Uterus (tissue), 2 donors: ENCODE results near the gene PHPT1.

ENCODE experiments used
- CTCF ChIP-seq, 4 experiments: fragments of 200-600 bp in 2 of 4; fragments of 450-650 bp in 2 of 4; sonication (generic) in 2 of 4; IDR thresholded peaks; one replicate each; pipeline ENCODE4 v1.5.1; 2016 to 2019; ENCODE audit warnings: antibody characterized with exemption in 4 of 4, mild to moderate bottlenecking in 2 of 4, moderate library complexity in 1 of 4
- POLR2A ChIP-seq, 2 donors: fragments of 450-650 bp; IDR thresholded peaks; one replicate each; pipeline ENCODE4 v1.6.1; 2016; ENCODE audit warnings: antibody characterized with exemption in 2 of 2, mild to moderate bottlenecking in 1 of 2, moderate library complexity in 1 of 2

GRCh38 chr9:136885950-136886578 lies 36.9 kb downstream of the PHPT1 start, which contains the start of gene TRAF2:
- TF ChIP-seq CTCF (IDR thresholded peaks at IDR 0.05) (peak in 1 of 4 experiments; percentile 4), POLR2A (IDR thresholded peaks at IDR 0.05) (peak; percentile 27 to 30)
